KG1 (cell line): ENCODE measurements around the gene SLC7A14.
A peak's percentile ranks its signal among the peaks of the same experiment; 100 is the strongest.
"Not testable (repeated sequence)": the region's sequence is repeated elsewhere in the genome, so short reads cannot be mapped to it uniquely, and the experiment has no call there.

Experiments used
- DNase-seq: peaks from one replicate; lab custom pipeline; 2025; lab: John Stamatoyannopoulos, UW

Gene SLC7A14

DNA sequence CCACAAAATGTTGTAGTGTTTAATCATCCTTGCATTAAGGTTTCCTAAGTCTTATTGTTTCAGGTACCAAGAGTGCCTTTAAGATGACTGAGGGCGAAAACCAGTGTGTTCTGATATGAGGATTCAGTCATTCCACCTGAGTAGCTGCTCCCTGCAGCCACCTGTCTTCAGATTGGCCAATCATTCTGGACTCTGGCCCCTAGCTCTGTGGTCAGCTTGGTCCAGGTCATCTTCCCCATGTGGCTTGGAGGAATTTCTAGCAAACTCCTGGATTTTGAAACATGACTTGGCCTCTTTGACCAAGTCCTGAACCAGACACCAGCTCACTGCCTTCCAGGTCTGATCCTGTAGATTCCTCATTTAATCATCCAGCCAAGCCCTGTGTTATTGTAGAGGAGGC is 7.8 kb upstream of the SLC7A14 start:
- no peak for DNase-seq

DNA sequence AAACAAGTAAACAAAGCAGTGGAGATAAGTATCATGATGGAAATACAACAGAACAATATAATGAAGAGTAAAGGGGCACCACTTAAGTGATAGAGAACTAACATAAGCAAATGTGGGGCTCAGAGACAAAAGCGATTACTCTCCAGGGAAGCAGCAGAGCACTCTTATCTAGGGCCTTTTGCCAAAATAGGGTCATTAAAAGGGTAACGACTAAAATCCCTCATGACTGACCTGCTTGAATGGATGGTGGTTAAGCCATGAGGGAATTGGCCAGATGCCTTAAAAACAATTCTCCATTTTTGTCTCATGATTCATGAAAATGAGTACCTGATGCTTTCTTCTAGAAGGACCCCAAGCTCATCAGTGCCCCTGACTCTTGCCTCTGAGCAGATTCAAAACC is 3.2 kb upstream of the SLC7A14 start:
- no peak for DNase-seq

DNA sequence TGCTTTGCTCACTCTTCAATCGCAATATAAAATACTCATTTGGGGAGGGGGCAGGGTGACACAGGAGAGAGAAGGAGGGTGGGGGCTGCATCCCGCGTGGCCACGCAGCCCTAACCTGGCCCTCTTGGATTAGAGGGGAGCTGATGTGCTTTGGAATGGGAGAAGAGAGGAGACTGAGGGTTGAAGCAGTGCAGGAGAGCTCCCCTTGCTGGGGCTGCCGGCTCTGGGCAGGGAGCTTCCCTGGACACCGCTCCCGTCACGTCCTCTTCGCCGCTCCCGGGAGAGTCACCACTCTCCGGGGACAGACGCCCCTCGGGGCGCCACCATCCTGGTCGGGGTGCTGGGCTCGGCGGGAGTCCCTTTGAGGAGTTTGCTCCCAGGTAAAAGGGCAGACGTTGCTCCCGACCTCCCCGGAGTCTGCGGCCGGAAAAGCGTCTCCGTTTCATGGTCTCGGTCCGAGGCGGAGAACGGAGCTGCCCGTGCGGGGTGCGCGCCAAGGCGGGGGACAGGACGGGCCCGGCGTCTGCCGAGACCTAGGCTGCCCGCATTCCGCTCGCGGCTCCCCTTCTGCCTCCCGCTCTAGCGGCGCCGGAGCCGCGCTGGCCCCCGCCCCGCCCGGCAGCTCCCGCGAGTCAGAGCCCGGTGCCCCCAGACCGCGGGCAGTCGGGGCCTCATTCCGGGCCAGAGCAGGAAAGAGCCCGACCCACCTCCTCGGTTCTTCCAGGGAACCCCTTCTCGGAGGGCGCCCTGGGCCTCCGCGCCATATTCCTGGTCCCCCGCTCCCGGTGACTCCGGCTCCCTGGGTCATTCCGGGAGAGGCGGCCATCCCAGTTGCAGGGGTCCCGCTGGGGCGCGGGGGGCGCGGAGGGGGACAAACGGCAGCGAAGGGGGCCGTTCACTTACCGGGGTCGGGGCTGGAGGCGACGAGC is 603 bp downstream of the SLC7A14 start:
- no peak for DNase-seq

DNA sequence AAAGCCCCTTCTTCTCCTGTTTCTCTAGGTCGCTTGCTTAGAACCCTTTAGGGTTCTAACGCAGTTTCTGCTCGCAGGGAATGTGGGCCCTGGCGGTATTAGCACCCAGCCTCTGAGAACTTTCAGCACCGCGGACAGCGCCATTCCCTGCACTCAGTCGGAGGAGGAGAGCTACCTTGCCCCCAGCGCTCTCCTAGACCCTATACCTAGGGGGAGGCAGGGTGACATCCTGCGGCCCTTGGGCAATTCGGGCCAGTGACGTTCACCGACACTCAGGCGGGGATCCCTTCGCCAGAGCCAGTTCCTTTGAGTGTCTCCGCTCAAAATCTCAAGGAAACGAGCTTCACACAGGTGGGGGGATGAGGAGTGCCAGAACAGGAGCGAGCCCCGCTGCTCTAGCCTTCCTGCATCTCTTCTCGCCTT is 1.3 kb downstream of the SLC7A14 start:
- peak; percentile 7 for DNase-seq

DNA sequence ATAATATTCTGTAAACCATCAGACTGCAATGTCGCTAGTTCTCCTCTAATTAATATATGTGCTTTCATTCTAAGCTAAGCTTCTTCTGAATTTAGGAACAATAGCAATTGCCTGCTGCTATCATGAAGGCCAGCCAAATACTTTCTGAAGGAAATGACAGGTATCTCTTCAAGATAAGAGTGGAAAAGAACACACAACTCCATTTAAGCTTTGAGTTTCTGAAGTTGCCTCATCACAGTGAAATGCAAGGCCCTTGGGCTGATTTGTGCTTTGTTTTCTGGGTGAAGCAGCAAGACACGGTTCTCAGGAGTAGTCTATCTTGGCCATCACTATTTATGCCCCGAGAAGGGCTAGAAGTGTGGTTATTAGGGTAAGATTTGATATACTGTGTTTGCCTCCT is 6.2 kb downstream of the SLC7A14 start:
- DNase-seq, result no peak

DNA sequence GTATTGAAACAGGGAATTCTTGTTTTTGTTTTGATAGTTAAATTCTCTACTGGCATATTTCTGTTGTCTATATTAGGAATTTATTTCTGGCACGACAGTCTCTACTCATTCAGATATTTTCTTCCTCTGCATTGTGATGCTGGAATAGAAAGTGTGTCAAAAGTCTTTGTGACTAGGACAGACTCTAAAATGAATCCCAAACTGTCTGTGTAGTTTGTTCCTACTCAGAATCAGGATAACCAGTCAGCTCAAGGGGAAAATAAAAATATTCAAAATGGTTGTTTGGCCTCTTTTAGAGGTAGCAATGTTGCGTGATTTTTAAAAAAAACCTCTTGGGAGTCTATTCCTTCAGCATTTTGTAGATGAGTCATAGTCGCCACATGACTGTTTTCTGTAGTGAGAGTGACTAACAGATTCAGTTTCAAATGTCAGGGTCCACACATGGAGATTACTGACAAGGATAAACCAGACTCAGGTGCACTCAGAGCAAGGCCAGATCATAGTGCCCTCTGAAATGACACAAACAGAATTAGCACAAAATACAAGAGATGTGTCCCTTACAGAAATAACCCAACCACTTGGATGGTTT is 13.1 kb downstream of the SLC7A14 start:
- DNase-seq, result no peak

DNA sequence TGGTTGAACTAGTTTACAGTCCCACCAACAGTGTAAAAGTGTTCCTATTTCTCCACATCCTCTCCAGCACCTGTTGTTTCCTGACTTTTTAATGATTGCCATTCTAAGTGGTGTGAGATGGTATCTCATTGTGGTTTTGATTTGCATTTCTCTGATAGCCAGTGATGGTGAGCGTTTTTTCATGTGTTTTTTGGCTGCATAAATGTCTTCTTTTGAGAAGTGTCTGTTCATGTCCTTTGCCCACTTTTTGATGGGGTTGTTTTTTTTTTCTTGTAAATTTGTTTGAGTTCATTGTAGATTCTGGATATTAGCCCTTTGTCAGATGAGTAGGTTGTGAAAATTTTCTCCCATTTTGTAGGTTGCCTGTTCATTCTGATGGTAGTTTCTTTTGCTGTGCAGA is 18.3 kb downstream of the SLC7A14 start:
- DNase-seq, result not testable (repeated sequence)

DNA sequence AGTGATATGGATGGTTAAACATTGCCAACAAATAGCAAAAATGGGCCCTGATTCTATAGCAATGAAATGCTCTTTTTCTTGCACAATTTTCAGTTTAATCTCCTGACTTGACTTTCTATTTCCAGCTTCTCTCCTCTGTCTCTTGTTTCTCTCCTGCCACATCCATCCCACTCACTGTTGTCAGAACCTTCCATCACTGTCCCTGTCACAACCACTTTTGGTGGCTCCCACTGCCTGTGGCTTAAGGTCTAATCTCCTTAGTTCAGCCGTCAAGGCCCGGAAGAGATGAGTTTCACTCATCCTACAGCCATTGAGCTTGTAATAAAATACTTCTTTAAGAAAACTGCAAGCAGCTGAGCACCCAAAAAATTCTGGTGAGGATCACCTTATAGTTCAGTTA is 19.5 kb downstream of the SLC7A14 start:
- DNase-seq, result no peak

DNA sequence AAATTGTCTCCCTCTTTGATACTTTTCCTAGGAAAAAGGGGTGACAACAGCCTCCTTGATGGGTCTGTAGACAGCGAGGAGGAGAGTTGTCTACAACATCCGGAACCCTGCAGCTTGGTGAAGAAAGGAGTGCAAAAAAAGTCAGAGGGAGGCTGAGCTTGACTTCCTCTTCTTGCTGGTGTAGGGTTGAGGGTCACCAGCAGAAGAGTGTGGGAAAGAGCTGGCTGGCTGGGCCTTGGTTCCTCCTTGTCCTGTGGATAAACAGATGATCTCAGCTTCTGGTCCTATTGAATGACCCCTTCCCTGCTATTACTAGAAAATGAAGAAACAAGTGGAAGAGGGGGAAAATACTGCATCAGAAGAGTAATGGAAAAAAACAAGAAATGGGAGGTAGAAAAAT is 20.4 kb downstream of the SLC7A14 start:
- DNase-seq, result no peak

DNA sequence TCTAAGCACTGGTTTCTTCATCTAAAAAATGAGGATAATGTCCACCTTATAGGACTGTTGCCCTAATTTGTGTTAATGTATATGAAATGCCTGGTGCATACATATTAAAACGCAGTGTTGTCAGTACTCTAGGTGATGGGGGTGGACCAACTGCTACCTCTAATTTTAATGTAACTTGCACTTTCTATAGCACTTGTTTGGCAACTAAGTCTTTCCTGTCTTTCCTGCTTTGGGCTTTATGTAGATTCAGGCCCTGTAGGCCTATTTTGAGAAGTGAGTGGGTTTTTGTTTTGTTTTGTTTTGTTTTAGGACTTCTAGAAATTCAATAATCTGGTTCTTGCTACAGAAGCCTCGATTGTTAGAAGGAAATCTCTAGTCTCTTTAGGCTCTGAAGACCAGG is 21.2 kb downstream of the SLC7A14 start:
- no peak for DNase-seq

DNA sequence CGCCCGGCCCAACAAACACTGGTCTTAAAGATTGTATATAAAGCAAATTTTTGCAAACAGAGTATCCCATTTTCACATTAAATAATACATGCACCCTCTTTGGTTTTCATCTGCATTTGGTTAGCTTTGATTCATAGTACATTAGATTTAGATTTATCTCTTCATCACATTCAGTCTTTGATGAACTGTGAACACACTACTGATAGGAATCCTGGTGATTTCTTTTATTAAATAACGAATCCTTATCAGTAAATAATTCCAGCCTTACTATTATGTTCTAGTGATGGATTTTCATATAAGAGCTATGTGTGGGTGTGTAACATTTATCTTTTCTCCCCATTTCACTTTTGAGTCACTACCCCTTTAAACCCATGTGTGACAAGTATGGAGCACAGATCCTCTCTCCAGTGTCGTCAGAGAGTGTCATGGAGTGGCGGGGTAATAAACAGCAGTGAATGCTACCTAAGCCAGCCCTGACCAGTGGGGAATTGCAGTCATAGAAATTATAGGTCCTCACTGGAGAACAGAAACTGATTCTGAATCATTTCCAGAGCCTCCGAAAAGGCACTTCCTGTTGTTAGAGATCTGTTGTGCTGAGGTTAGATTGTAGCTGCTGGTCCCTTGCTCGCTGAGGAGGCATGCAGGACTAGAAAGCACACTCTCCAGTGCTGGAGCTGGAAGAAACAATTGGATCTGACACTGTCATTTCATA is 22.0 kb downstream of the SLC7A14 start:
- DNase-seq, result no peak

DNA sequence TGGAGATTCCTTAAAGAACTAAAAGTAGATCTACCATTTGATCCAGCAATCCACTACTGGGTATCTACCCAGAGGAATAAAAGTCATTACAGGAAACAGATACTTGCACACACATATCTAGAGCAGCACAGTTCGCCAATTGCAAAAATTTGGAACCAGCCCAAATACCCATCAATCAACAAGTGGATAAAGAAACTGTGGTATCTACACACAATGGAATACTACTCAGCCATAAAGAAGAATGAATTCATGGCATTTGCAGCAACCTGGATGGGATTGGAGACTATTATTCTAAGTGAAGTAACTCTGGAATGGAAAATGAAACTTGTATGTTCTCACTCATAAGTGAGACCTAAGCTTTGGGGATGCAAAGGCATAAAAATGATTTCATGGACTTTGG is 23.8 kb downstream of the SLC7A14 start:
- no peak for DNase-seq

DNA sequence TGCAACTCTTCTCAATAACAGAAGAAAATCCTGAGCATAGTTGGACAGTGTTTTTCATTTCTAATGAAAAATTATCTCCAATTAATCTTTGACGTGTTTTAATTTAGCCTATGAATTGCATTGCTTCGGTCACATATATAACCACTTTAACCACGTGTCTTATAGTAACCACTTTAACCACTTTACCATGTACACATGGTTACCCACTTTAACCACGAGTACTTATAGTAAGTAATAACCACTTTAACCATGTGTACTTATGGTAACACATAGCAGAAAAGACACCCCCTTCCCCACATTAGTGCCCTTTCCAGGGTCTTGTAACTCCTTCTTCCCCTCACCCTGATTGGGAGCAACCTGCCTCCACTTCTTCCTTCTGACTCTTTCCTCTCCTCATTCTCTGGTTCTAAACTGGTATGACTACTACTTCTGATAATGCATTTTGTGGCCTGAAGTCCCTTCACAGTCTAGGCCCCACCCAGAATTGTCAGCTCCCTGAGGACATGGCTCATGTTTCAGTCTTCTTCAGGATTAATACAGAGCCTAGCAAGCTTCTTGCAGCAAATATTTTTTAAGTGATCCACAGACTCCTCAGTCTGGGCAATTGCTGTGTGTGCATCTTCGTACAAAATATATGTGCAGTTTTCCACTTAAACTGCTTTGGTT is 25.0 kb downstream of the SLC7A14 start:
- DNase-seq, result no peak

DNA sequence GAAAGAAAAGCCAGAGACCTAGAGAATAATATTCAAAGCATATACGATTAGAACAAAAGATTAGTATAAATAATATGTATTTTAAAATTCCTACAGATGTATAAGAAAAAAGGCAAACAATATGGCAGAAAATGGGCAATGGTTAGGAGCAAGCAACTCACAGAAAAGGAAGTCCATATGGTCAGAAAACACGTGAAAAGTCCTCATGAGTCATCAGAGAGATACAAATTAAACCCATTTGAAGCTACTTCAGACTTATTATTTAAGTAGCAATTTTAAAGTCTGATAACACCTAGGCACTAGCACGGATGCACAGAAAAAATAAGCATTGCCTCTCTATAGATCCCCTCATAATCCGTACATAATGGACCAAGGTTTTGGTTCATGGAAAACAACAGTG is 25.6 kb downstream of the SLC7A14 start:
- DNase-seq, result no peak

DNA sequence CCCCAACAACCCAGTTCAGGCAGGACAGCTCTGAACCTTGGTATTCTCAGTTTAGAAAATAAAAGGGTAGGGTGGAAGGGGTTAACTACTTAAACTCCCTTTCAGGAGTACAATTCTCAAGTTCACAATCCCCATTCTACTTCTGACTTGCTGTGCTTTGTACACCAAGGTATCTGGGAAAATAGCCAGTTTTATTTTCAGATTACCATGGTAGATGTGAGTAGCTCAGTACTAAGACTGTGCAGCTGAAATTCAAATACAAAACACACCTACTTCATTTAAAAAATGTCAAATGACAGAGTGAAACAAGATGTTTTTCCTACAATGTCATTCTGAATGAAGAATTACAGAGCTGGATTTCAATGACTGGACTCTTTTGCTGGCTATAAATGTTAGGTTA is 27.4 kb downstream of the SLC7A14 start:
- DNase-seq, result no peak

DNA sequence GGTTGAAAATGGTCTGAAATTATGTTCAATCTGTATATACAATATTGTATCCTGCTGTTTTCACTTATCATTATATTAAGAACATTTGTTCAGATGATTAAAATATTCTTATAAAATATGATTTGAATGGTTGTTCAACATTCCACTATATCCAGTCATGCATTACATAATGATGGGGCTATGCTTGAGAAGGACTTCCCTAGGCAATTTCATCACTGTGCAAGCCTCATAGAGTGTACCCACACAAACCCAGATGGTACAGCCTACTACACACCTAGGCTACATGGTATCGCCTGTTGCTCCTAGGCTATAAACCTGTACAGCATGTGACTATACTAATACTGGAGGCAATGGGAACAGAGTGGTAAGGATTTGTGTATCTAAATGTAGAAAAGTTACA is 30.5 kb downstream of the SLC7A14 start:
- DNase-seq, result no peak

DNA sequence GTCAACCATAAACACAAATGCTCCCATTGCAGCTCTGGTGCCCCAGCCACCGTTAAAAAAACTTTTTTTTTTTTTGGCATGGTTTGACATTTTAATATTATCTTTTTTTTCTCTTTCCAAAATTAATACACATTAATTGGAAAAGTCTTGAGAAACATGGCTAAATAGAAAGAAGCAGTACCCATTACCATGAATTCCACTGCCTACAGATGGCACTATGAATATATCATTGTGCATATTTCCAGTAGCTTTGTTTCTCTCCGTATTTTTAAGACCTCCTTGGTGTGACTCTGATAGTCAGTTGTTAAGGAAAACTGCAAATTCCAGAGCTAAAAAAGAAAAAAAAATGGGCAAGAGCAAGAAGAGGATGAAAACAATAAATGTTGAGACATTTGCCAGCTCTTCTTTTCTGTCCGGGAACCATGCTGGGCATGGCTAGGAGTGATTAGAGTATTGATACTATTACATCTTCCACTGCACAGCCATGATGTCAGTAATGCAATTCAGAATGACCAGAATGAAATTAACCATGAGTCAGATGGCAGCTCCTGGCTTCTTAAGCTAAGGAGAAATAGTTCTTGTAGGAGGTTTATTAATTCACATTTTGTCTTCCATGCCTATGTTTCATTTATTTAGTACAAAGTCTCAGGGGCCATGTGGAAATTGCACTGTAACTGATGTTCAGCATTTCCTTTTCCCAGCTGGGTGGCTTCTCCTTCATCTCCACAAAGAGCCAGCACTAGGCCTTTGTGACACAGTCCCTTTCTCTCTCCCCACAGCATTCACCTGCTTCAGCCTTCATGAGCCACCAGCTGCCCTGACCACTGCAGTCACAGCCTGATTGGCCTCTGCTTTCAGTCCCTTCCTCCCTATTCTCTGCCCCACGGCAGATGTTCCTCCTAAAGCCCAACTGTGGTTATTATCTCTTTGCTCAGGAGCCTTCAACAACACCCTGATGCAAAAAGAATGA is 31.8 kb downstream of the SLC7A14 start:
- DNase-seq, result no peak

DNA sequence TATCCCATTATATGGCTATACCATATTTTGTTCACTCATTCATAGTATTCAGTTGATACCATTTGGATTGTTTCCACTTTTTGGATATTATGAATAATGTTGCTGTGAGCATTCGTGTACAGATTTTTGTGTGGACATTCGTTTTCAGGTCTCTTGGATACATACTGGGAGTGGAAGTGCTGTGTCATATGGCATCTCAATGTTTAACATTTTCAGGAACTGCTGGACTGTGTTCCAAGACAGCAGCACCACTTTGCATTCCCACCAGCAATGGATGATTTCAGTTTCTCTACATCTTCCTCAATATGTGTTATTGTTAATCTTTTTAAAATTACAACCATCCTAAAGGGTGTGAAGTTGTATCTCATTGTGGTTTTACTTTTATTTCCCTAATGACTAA is 34.6 kb downstream of the SLC7A14 start:
- no peak for DNase-seq

DNA sequence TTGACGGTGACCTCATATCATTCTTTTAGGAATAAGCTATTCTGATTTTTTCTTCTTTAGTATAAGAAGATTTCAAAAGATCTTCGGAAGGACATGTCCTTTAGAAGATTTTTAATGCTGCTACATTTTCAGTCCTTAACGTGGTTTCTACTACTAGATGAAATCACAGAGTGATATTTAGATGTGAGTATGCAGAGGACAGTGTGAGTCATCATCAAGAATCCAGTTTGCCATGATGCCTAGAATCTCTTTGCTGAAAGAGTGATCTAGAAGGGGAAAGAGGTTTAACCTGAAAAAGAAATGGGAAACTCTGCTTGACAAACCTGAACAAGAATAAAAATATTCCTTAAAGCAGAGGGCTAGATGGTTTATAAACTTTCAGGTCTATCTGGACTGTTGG is 43.2 kb downstream of the SLC7A14 start:
- DNase-seq, result no peak

DNA sequence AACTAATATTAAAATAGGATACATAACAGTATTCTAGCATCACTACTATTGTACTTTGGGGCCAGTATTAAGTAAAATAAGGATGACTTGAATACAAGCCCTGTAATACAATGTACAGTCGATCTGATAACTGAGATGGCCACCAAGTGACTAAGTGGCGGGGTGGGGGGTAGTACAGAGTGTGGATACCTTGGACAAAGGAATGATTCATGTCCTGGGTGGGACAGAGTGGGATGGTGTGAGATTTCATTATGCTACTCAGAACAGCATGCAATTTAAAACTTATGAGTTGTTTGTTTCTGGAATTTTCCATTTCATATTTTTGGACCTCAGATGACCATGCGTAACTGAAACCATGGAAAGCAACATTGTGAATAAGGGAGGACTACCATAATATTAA is 46.0 kb downstream of the SLC7A14 start:
- no peak for DNase-seq

DNA sequence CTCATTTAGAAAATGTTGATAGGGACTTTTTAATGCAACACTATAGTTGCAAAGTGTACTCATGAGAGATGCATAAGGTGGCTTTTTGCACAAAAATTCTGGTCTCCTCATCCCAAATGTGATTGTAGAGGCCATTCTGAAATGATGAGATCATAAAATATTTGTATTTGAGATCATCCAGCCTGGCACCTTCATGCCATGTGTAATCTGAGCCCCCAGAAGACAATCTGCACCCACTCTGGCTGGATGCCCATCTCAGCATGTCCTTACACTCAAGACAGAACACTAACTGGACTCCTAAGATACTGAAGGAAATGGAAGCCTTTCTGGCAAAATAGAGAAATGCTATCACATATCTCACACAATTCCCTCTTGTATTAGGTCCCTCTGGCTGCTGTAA is 49.2 kb downstream of the SLC7A14 start:
- DNase-seq, result no peak
